H1 (cell line): ENCODE data around the gene CMYA5. TPM values are rescaled to one million over a fixed set of nuclear protein-coding genes. Genes with fewer than 3 reads are reported as not detected.
A peak's percentile ranks its signal among the peaks of the same experiment; 100 is the strongest.

Source experiments
- CTCF ChIA-PET: fragments of 300-600 bp; sonication (Branson Sonifier 250); formaldehyde crosslinking; loops from one replicate; lab custom pipeline; 2021; ENCODE audit not compliant: partially characterized antibody; lab: Charles Lee
- POLR2A ChIA-PET: fragments of 300-600 bp; sonication (Branson Sonifier 250); formaldehyde crosslinking; loops from one replicate; lab custom pipeline; 2021; ENCODE audit warnings: inconsistent platforms; ENCODE audit not compliant: partially characterized antibody; lab: Charles Lee
- DNase-seq, 2 experiments: peaks; one replicate each; pipeline versions ENCODE4 v3.0.0 to v3.0.0-alpha.2; 2010 to 2022; ENCODE audit warnings: low spot score in 2 of 2, low read depth in 1 of 2, mixed read lengths in 1 of 2
- FAIRE-seq: peaks from 2 replicates; lab custom pipeline; 2011; peaks lifted over from hg19 to GRCh38; lab: Jason Lieb, UNC
- H2AFZ ChIP-seq: 2 replicates; pipeline ENCODE4 v1.8.1; 2012; ENCODE audit warnings: low read length, inconsistent platforms
- H2AK5ac ChIP-seq: 2 replicates; pipeline ENCODE4 v1.6.1; 2013; ENCODE audit warnings: low read depth, low read length
- H2BK120ac ChIP-seq: replicated peaks from 2 replicates; pipeline ENCODE3; 2013; ENCODE audit warnings: low read depth, low read length, inconsistent platforms
- H2BK12ac ChIP-seq: 2 replicates; pipeline ENCODE4 v1.6.1; 2013; ENCODE audit warnings: low read depth, low read length
- H2BK15ac ChIP-seq: 2 replicates; pipeline ENCODE4 v1.6.1; 2013; ENCODE audit warnings: low read length
- H2BK20ac ChIP-seq: 2 replicates; pipeline ENCODE4 v1.6.1; 2013; ENCODE audit warnings: low read length
- H2BK5ac ChIP-seq: 2 replicates; pipeline ENCODE4 v1.6.1; 2013; ENCODE audit warnings: low read depth, low read length
- H3K14ac ChIP-seq: 2 replicates; pipeline ENCODE4 v1.6.1; 2013; ENCODE audit warnings: inconsistent platforms; ENCODE audit not compliant: insufficient read length
- H3K18ac ChIP-seq: 2 replicates; pipeline ENCODE4 v1.6.1; 2013; ENCODE audit warnings: low read length; ENCODE audit errors: extremely low read depth
- H3K23ac ChIP-seq: 2 replicates; pipeline ENCODE4 v1.6.1; 2013; ENCODE audit warnings: inconsistent platforms; ENCODE audit not compliant: insufficient read length
- H3K23me2 ChIP-seq: 2 replicates; pipeline ENCODE4 v1.6.1; 2013; ENCODE audit warnings: low read depth, low read length
- H3K27ac ChIP-seq: 2 replicates; pipeline ENCODE4 v1.6.1; 2011; ENCODE audit warnings: low read depth, low read length, inconsistent platforms
- H3K27me3 ChIP-seq, 4 experiments: replicated peaks in 1 of 4; 1 replicate in 1 of 4; 2 replicates in 3 of 4; pipeline versions ENCODE4 v1.6.1 to v1.8.1; 2011 to 2013; ENCODE audit warnings: low read length in 3 of 4, mild to moderate bottlenecking in 3 of 4, inconsistent platforms in 2 of 4, mixed read lengths in 2 of 4, moderate library complexity in 1 of 4; ENCODE audit not compliant: control insufficient read depth in 3 of 4, insufficient read depth in 3 of 4; ENCODE audit errors: extremely low read depth in 1 of 4
- H3K36me3 ChIP-seq, 4 experiments: 2 replicates each; pipeline versions ENCODE4 v1.6.1 to v1.8.1; 2011 to 2013; ENCODE audit warnings: mild to moderate bottlenecking in 4 of 4, low read length in 3 of 4, moderate library complexity in 2 of 4, control low read depth in 1 of 4, inconsistent platforms in 1 of 4; ENCODE audit not compliant: insufficient read depth in 4 of 4, control insufficient read depth in 2 of 4
- H3K4ac ChIP-seq: replicated peaks from 2 replicates; pipeline ENCODE3; 2013; ENCODE audit warnings: low read length, low read depth, mixed read lengths, inconsistent platforms; ENCODE audit not compliant: insufficient read length
- H3K4me1 ChIP-seq, 4 experiments: replicated peaks in 1 of 4; 1 replicate in 1 of 4; 2 replicates in 3 of 4; pipeline versions ENCODE4 v1.6.1 to v1.8.1; 2011 to 2013; ENCODE audit warnings: low read length in 3 of 4, inconsistent platforms in 2 of 4, mixed read lengths in 1 of 4; ENCODE audit not compliant: insufficient read depth in 4 of 4, control insufficient read depth in 3 of 4
- H3K4me2 ChIP-seq, 2 experiments: 2 replicates each; pipeline versions ENCODE4 v1.6.1 to v1.8.1; 2011 to 2013; ENCODE audit warnings: low read depth in 2 of 2, low read length in 2 of 2, control low read depth in 1 of 2, inconsistent platforms in 1 of 2, mild to moderate bottlenecking in 1 of 2; ENCODE audit not compliant: insufficient read depth in 1 of 2
- H3K4me3 ChIP-seq, 4 experiments: fragments of 200-600, 300-600 bp in 1 of 4; sonication (generic), shearing (Covaris generic), sonication (Bioruptor Twin) in 1 of 4; 2 replicates each; pipeline versions ENCODE4 v1.5.1 to v1.8.1; 2011 to 2016; ENCODE audit warnings: low read length in 4 of 4, low read depth in 3 of 4, control low read depth in 2 of 4, inconsistent platforms in 2 of 4, mild to moderate bottlenecking in 2 of 4, mixed read lengths in 1 of 4, moderate library complexity in 1 of 4; ENCODE audit not compliant: insufficient read depth in 2 of 4; ENCODE audit errors: extremely low read depth in 1 of 4
- H3K56ac ChIP-seq: replicated peaks from 2 replicates; pipeline ENCODE3; 2013; ENCODE audit warnings: low read depth, mild to moderate bottlenecking, mixed read lengths, low read length, inconsistent platforms; ENCODE audit not compliant: insufficient read length
- H3K79me1 ChIP-seq: 2 replicates; pipeline ENCODE4 v1.6.1; 2013; ENCODE audit warnings: low read depth, low read length, control low read depth
- H3K79me2 ChIP-seq, 2 experiments: 2 replicates each; pipeline versions ENCODE4 v1.6.1 to v1.8.1; 2012 to 2013; ENCODE audit warnings: low read length in 2 of 2, mild to moderate bottlenecking in 2 of 2, inconsistent platforms in 1 of 2; ENCODE audit not compliant: insufficient read depth in 2 of 2, control insufficient read depth in 1 of 2
- H3K9ac ChIP-seq, 4 experiments: replicated peaks in 1 of 4; 1 replicate in 1 of 4; 2 replicates in 3 of 4; pipeline versions ENCODE4 v1.6.1 to v1.8.1; 2011 to 2013; ENCODE audit warnings: low read depth in 3 of 4, low read length in 3 of 4, control low read depth in 2 of 4, mild to moderate bottlenecking in 2 of 4, moderate library complexity in 2 of 4, inconsistent platforms in 1 of 4; ENCODE audit errors: extremely low read depth in 1 of 4
- H3K9me3 ChIP-seq, 2 experiments: 2 replicates each; pipeline versions ENCODE4 v1.6.1 to v1.8.1; 2012 to 2013; ENCODE audit warnings: mild to moderate bottlenecking in 2 of 2, moderate library complexity in 2 of 2, control low read depth in 1 of 2, inconsistent platforms in 1 of 2, low read depth in 1 of 2, low read length in 1 of 2, mixed read lengths in 1 of 2; ENCODE audit not compliant: insufficient read depth in 2 of 2
- H4K20me1 ChIP-seq, 2 experiments: replicated peaks in 1 of 2; 2 replicates each; pipeline versions ENCODE3 to v1.8.1; 2011 to 2013; ENCODE audit warnings: inconsistent platforms in 2 of 2, low read length in 2 of 2, mild to moderate bottlenecking in 1 of 2; ENCODE audit not compliant: insufficient read depth in 2 of 2, control insufficient read depth in 1 of 2
- H4K5ac ChIP-seq: 2 replicates; pipeline ENCODE4 v1.6.1; 2013; ENCODE audit warnings: low read length, low read depth, mixed read lengths, inconsistent platforms; ENCODE audit not compliant: insufficient read length
- H4K8ac ChIP-seq: 2 replicates; pipeline ENCODE4 v1.8.0; 2013; ENCODE audit warnings: mild to moderate bottlenecking, moderate library complexity, low read length, inconsistent platforms; ENCODE audit not compliant: insufficient read depth; ENCODE audit errors: extremely low read depth
- H4K91ac ChIP-seq: replicated peaks from 2 replicates; pipeline ENCODE3; 2013; ENCODE audit warnings: low read length, mixed read lengths, inconsistent platforms; ENCODE audit not compliant: insufficient read length
- CREB1 ChIP-seq: IDR thresholded peaks from 2 replicates; pipeline ENCODE4 v1.6.1; 2012; ENCODE audit warnings: inconsistent platforms
- YY1 ChIP-seq: IDR thresholded peaks from 2 replicates; pipeline ENCODE4 v1.6.1; 2011; ENCODE audit warnings: low read depth, mild to moderate bottlenecking, low read length
- WGBS, 2 experiments: shearing (Covaris generic) in 1 of 2; methylation state at CpG; one replicate each; pipeline versions ENCODE4 v1.1.6 to v1.1.7; 2013 to 2015; ENCODE audit warnings: low lambda C conversion rate in 2 of 2, mixed read lengths in 2 of 2, inconsistent platforms in 1 of 2, low coverage in 1 of 2, missing lambda C conversion rate in 1 of 2; ENCODE audit not compliant: insufficient replicate concordance in 2 of 2, insufficient coverage in 1 of 2, insufficient read length in 1 of 2; ENCODE audit errors: extremely low coverage in 1 of 2, missing lambda C conversion rate in 1 of 2; 5-methylcytosine and 5-hydroxymethylcytosine counted together
- polyA plus RNA-seq, 7 experiments: library from polyadenylated mRNA; depleted of rRNA in 3 of 7; stranded (reverse) in 5 of 7; unstranded in 2 of 7; fragments of >200 nt in 5 of 7; fragments of 200-250 nt in 2 of 7; gene quantifications; 1 replicate in 5 of 7; 2 replicates in 1 of 7; 4 replicates in 1 of 7; pipeline versions ENCODE4 v1.2.1 to v1.2.3, GENCODE V29; 2011 to 2013; ENCODE audit warnings: missing spikeins in 2 of 7, mixed read lengths in 2 of 7
- total RNA-seq: library from RNA; stranded (reverse); fragmentation: NEBNext Ultra II Directional; extraction: Animal tissue kit (Norgen Biotek cat#: 25700); gene quantifications from 2 replicates; pipeline ENCODE4 v1.2.1, GENCODE V29; 2021

CMYA5 gene
- total and polyA plus RNA-seq, 2 of the 8 experiments (the other 6 are each of a cell fraction or from before 2014, with no cell fraction given) = 0.88 to 0.95 TPM

GRCh38 chr5:79800979-79801827 is 111.6 kb downstream of the CMYA5 start:
- POLR2A ChIA-PET = no interaction called here
- no peaks in the 10 kb centered on the region for H3K23me2 ChIP-seq

More at GRCh38 chr5:79800979-79801827, 111.6 kb downstream of the CMYA5 start:
- H3K4me2 ChIP-seq = no peak overlapping the region
- no peaks in the 10 kb centered on the region for H3K36me3 ChIP-seq
- H3K4me1 ChIP-seq = no peaks in the 10 kb centered on the region
- no peak overlapping the region for H3K27ac ChIP-seq
- H2BK20ac ChIP-seq = no peak overlapping the region
- H3K79me2 ChIP-seq = no peaks in the 10 kb centered on the region
- no peak overlapping the region for H4K91ac ChIP-seq
- no peaks in the 10 kb centered on the region for H3K79me1 ChIP-seq
- no peaks in the 10 kb centered on the region for H4K20me1 ChIP-seq
- H3K4me3 ChIP-seq = no peak overlapping the region
- DNase-seq = no peak
- no peak overlapping the region for H2BK5ac ChIP-seq
- H3K27me3 ChIP-seq = no peaks in the 10 kb centered on the region
- TF ChIP-seq CREB1 = no peak
- TF ChIP-seq YY1 = 0 out of 2 replicates have a peak, but pooled peaks have one; percentile 53
- TF ChIP-seq, all 59 proteins: peak for 1
- Histone ChIP-seq H3K4ac (no peak overlapping the region), H2BK12ac (no peak overlapping the region), H3K18ac (no peak overlapping the region), H2BK15ac (no peak overlapping the region), H4K5ac (no peak overlapping the region), H3K56ac (no peak overlapping the region), H3K9ac (no peak overlapping the region), H2AFZ (no peak overlapping the region), H2BK120ac (no peak overlapping the region), H3K23ac (no peak overlapping the region), H4K8ac (no peak overlapping the region), H3K9me3 (no peaks in the 10 kb centered on the region), H3K14ac (no peak overlapping the region), H2AK5ac (no peak overlapping the region)
- FAIRE-seq = no peak
- 93% methylated on average over 8 of the region's 8 CpGs; no CpG with 5 or more reads in 1 of the 2 experiments for WGBS, 2 experiments
- CTCF ChIA-PET = interaction anchor here (0.8 kb wide), 1 partner anchor 695 kb away, joined by 3 read pairs; no protein-coding TSS in a partner anchor
